ENCODE measurements around the gene MAP2.

- TF ChIP-seq POLR2A (IDR thresholded peaks at IDR 0.05), result no peak
- no peak for TF ChIP-seq CTCF (IDR thresholded peaks at IDR 0.05)
Measured at GRCh38 chr2:209442939-209443338, 19.1 kb downstream of the MAP2 start.
